GM20000 (cell line): Measurements from ENCODE around the gene PAIP2.

Source experiments
- DNase-seq: peaks from one replicate; pipeline ENCODE4 v3.0.0; 2012; ENCODE audit warnings: low spot score
- TF ChIP-seq, protein P1 (sequence below): IDR thresholded peaks from 2 replicates; pipeline ENCODE4 v1.5.1; 2012; ENCODE audit warnings: mild to moderate bottlenecking, control low read depth; ENCODE audit errors: extremely low read depth, missing control alignments

Gene PAIP2

GRCh38 chr5:139296862-139297326 lies 44.8 kb upstream of the PAIP2 start:
- TF ChIP-seq, protein P1, sequence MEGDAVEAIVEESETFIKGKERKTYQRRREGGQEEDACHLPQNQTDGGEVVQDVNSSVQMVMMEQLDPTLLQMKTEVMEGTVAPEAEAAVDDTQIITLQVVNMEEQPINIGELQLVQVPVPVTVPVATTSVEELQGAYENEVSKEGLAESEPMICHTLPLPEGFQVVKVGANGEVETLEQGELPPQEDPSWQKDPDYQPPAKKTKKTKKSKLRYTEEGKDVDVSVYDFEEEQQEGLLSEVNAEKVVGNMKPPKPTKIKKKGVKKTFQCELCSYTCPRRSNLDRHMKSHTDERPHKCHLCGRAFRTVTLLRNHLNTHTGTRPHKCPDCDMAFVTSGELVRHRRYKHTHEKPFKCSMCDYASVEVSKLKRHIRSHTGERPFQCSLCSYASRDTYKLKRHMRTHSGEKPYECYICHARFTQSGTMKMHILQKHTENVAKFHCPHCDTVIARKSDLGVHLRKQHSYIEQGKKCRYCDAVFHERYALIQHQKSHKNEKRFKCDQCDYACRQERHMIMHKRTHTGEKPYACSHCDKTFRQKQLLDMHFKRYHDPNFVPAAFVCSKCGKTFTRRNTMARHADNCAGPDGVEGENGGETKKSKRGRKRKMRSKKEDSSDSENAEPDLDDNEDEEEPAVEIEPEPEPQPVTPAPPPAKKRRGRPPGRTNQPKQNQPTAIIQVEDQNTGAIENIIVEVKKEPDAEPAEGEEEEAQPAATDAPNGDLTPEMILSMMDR, result no peak
- no peak for DNase-seq

DNA sequence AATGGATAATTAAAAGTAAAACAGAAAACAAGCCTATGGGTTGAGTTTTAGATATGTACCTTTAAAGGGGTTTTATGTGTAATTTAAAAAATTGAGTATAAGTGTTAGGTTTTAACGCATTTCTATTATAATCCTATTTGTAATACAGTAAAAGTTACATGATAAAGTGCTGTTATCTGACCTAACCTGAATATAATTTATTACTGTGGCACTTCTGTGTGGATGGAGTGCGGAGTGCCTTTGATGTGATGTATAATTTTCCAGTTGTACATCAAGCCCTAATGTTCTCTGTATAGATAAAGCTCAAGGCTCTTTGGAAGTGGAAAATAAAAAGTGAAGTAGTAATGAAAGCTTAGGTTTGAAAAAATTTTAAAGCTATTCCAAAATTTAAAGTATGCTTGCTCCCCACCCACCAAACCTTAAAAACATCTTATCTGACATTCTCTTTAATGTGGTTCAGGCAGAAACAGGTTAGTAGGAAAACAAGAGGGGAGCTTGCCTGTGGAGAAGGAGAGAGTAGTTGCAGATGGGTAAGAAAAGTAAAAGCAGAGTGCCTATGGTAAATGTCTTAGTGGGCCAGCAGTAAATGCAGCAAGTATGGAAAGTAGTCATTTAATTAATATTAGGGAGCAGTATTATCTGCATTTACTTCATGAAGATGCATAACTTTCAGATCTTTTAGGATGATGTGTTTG lies 44.1 kb upstream of the PAIP2 start:
- TF ChIP-seq, protein P1, result no peak
- DNase-seq, result no peak

DNA sequence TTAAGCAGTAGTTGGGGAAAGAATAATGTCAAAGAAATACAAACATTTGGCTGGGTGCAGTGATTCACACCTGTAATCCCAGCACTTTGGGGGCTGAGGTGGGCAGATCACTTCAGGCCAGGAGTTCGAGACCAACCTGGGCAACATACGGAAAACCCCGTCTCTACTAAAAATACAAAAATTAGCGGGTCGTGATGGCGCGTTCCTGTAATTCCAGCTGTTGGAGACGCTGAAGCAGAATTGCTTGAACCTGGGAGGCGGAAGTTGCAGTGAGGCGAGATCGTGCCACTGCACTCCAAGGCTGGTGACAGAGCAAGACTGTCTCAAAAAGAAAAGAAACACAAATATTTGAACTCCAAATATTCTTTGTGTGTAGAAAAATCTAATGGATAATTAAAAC lies 43.4 kb upstream of the PAIP2 start:
- TF ChIP-seq, protein P1, result no peak
- DNase-seq, result no peak

GRCh38 chr5:139299486-139299885 lies 42.2 kb upstream of the PAIP2 start:
- TF ChIP-seq, protein P1, result no peak
- no peak for DNase-seq

GRCh38 chr5:139301808-139302499 lies 39.7 kb upstream of the PAIP2 start:
- no peak for DNase-seq
- TF ChIP-seq, protein P1, result no peak

DNA sequence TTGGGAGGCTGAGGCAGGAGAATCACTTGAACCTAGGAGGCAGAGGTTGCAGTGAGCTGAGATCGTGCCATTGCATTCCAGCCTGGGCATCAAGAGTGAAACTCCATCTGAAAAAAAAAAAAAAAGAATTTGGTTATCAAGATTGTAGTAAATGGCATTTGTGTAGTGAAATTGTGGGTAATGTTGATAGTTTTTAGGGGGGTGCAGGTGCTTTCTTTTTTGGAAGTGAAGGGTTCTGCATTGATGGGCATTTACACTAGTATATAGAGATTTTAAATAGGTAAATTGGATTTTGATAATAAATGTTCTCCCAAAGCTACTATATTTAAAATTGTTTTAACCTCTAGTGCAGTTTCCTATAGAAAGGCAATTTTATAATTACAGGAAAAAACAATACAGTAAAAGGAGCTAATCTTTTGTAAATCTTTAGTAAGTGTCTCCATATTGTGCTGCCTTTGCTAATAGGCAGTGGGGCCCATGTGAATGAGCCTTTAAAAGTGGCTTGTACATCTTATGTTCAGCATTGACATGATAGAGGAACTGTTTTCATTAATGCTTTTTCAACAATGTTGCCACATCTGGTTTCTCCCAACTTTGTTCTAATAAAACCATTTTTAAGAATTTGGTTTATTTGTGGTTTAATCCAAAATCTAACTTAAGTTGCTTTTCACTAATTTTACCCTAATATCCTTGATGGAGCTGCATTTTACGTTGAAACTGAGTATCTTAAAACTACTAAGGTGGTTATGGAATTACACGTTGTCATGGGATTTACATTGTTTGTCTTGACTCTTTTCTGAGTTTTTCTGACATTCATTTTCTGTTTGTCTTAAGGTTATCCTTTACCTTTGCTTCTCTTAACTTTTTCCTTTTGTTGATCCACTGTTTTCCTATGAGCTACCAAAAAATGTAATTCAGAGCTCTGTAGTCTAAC lies 37.0 kb upstream of the PAIP2 start:
- TF ChIP-seq, protein P1, result no peak
- DNase-seq, result no peak
